Epithelial cell of esophagus (primary cell): ENCODE measurements around the gene OLFML1.

Source experiments
- DNase-seq: peaks from one replicate; pipeline ENCODE4 v3.0.0; 2010; ENCODE audit warnings: low read depth
- H3K4me3 ChIP-seq: 2 replicates; pipeline ENCODE4 v1.5.1; 2011; ENCODE audit warnings: mild to moderate bottlenecking, low read length, control low read depth
- TF ChIP-seq, protein P1 (sequence below): IDR thresholded peaks from 2 replicates; pipeline ENCODE4 v1.5.1; 2011; ENCODE audit warnings: low read depth, mild to moderate bottlenecking, low read length, control low read depth, inconsistent platforms; ENCODE audit not compliant: insufficient read depth; ENCODE audit errors: missing control alignments

Gene OLFML1

DNA sequence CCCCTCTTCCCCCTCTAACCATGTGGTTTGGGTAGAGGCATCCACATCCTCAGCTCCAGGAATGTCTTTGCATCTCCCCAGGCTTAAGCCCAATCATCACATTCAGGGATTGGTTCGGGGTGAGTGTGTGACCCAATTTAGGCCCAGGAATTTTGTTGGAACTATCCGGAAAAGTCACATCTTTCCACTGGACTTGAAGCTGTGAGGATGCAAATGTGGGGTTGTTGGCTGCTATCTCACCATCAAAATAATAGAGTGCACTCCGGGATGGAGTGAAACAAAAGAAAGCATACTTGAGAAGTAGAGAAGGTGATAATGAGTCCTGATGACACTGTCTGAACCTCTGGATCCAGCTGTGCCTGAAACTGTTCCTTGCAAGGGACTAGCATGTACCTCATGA, 33.8 kb upstream of the OLFML1 start:
- no peak for DNase-seq
- H3K4me3 ChIP-seq: no peak overlapping the region
- TF ChIP-seq, protein P1, sequence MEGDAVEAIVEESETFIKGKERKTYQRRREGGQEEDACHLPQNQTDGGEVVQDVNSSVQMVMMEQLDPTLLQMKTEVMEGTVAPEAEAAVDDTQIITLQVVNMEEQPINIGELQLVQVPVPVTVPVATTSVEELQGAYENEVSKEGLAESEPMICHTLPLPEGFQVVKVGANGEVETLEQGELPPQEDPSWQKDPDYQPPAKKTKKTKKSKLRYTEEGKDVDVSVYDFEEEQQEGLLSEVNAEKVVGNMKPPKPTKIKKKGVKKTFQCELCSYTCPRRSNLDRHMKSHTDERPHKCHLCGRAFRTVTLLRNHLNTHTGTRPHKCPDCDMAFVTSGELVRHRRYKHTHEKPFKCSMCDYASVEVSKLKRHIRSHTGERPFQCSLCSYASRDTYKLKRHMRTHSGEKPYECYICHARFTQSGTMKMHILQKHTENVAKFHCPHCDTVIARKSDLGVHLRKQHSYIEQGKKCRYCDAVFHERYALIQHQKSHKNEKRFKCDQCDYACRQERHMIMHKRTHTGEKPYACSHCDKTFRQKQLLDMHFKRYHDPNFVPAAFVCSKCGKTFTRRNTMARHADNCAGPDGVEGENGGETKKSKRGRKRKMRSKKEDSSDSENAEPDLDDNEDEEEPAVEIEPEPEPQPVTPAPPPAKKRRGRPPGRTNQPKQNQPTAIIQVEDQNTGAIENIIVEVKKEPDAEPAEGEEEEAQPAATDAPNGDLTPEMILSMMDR: no peak

DNA sequence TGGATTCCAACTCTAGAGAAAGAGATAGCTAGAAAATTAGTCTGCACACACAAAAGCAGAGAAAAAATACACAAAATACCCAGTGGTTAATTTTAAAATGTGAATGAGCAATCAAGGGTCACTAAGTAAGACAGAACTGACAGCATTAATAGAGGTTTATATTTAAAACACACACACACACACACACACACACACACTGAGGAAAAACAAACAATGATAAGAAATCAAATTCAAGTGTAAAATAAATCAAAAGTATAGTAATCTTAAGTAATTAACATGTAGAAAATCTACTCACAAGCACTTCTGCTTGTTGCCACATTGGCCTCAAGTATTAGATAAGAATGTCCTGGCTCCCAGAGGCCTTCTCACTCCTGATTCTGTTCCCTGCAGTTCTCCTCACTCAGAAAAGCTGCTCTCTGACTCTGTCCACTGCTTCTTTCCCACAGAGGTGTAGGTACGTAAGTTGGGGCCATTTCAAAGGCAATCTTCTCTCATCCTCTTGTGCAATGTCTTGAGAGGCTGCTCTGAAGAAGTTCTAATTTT, 33.3 kb upstream of the OLFML1 start:
- DNase-seq: no peak
- TF ChIP-seq, protein P1: no peak
- no peak overlapping the region for H3K4me3 ChIP-seq

DNA sequence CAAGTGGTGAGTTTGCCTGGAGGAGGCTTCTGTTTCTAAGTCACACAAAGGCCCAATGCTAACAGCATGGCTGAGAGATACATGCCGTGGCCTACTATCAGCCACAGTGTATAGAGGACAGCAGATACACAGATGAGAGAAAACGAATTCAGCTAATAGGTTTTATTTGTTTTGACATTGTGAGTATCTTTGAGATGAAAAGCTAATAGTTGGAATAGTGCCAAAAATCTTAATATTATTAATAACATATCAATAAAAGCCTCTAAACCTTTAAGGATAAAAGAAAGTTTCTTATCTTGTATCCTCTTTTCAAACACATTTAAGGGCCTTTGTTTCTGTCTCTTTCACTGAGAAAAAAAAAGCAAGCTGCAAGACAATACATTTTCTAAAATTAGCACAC, 30.5 kb upstream of the OLFML1 start:
- no peak for DNase-seq
- no peak overlapping the region for H3K4me3 ChIP-seq
- TF ChIP-seq, protein P1: no peak

DNA sequence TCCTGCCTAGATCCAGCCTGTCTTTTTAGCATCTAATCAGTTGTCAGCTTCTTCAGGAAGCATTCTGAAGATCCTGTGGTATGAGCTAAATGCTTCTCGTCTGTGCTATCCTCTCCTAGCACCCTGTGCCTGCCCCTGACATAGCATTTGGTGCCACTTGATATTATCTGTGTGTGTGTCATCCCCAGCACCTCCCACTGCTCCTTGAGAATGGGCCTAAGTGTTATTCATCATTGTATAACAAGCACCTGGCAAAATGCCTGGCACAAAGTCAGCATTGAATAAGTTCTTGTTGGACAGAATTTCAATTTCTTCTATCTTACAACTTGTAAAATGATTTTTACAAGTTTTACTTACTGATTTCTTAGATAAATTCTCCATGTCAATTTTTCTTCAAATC, 28.1 kb upstream of the OLFML1 start:
- TF ChIP-seq, protein P1: no peak
- H3K4me3 ChIP-seq: no peak overlapping the region
- peak; percentile 68 for DNase-seq

DNA sequence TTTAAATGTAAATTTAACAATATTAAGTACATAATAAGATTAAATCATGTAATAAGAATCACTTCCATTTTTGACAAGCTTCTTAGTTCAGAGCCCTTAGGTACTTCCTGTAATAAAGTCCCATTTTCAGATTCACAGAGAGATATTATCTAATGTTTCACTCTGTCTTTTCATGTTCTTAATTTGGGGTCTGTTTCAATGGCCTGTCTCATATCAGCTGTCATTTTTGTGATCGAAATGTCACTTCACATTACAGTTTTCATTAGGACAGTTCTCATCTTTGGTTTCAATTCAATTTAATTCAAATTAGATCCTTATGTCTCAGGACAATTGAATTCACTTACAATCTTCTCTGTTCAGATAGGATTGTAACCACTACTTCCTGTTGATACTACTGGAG, 22.6 kb upstream of the OLFML1 start:
- TF ChIP-seq, protein P1: no peak
- H3K4me3 ChIP-seq: no peak overlapping the region
- DNase-seq: no peak

DNA sequence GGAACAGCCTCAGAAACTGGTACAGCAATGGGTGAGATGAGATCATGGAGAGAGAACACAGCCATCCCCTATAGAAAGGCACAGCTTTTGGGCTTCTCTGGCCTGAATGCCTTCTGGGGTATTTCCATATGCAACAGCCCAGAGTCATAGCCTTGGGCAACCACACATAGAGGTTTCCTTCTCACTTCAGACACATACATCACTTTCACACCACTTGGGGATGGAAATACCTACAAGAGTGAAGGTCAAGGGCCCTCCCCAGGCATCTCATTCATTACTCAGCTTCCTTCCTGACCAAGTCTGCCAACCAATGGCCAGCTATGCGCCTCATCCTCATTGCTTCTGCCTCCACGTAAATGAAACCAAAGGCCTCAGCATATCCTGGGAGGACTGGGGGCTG, 17.7 kb upstream of the OLFML1 start:
- DNase-seq: no peak
- TF ChIP-seq, protein P1: no peak
- no peak overlapping the region for H3K4me3 ChIP-seq

DNA sequence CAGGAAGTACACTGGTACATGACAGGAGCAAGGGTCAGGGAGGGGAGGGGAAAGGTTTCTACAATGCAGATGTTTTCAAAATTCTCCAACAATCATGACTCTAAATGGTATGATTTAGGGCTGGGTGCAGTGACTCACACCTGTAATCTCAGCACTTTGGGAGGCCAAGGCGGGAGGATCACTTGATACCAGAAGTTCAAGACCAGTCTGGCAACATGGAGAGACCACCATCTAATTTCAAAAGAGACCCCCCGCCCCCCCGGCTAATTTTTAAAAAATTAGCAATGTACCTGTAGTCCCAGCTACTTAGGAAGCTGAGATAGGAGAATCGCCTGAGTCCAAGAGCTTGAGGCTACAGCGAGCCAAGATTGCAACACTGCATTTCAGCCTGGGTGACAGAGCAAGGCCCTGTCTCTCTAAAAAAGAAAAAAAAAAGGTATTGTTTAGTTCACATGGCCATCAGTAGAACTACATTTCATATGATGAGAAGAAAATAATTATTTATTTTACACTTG, 15.9 kb upstream of the OLFML1 start:
- no peak for DNase-seq
- no peak overlapping the region for H3K4me3 ChIP-seq
- TF ChIP-seq, protein P1: no peak
